ENCODE measurements around the gene C3orf18.

C3orf18 gene

GRCh38 chr3:50567386-50568167 is at the start of gene C3orf18:
C3orf18 (minus strand) TSS chr3:50567747; CDS start chr3:50565699, 2,048 bp downstream.
- H3K27ac ChIP-seq (ENCODE audit: low read depth, low read length): peak within 1 kb of the TSS; percentile 81
- H3K9me3 ChIP-seq (ENCODE audit: control insufficient read depth in 5 of 5, low read length in 5 of 5): no peaks in the 10 kb centered on the region
- no peaks in the 10 kb centered on the region for H3K27me3 ChIP-seq (ENCODE audit: control insufficient read depth in 5 of 5, insufficient read depth in 4 of 5, low read length in 5 of 5)
- H3K9ac ChIP-seq (ENCODE audit: low read length in 5 of 5): peak within 1 kb of the TSS in 4 of 5 donors; percentile 70 to 84 (median 80)
- H3K36me3 ChIP-seq (ENCODE audit: control insufficient read depth in 5 of 5, insufficient read depth in 5 of 5, low read length in 5 of 5): peaks cover 0 to 11% (median 3%) of the 10 kb centered on the region in 5 donors
- H3K4me1 ChIP-seq (ENCODE audit: control insufficient read depth in 5 of 5, insufficient read depth in 5 of 5, low read length in 5 of 5): peaks cover 6 to 48% (median 43%) of the 10 kb centered on the region in 5 donors
- H3K4me3 ChIP-seq (ENCODE audit: low read depth in 1 of 5, low read length in 5 of 5): peak within 1 kb of the TSS; percentile 63 to 95 (median 81)

GRCh38 chr3:50616770-50617095 is 49.2 kb upstream of the C3orf18 start:
- peak overlapping the region; percentile 73 for H3K27ac ChIP-seq (ENCODE audit: low read depth, low read length)
- H3K4me1 ChIP-seq (ENCODE audit: control insufficient read depth in 5 of 5, insufficient read depth in 5 of 5, low read length in 5 of 5): peaks cover 4 to 72% (median 41%) of the 10 kb centered on the region in 5 donors
- peak overlapping the region; percentile 69 to 94 (median 76) for H3K4me3 ChIP-seq (ENCODE audit: low read depth in 1 of 5, low read length in 5 of 5)
- peak overlapping the region; percentile 31 to 82 (median 64) for H3K9ac ChIP-seq (ENCODE audit: low read length in 5 of 5)
- H3K27me3 ChIP-seq (ENCODE audit: control insufficient read depth in 5 of 5, insufficient read depth in 4 of 5, low read length in 5 of 5): no peaks in the 10 kb centered on the region
- no peaks in the 10 kb centered on the region for H3K9me3 ChIP-seq (ENCODE audit: control insufficient read depth in 5 of 5, low read length in 5 of 5)
- peaks cover 0 to 4% (median 0%) of the 10 kb centered on the region in 5 donors for H3K36me3 ChIP-seq (ENCODE audit: control insufficient read depth in 5 of 5, insufficient read depth in 5 of 5, low read length in 5 of 5)

- Histone ChIP-seq H3K4me3 (ENCODE audit: low read depth in 1 of 5, low read length in 5 of 5) (peak overlapping the region; percentile 69 to 94 (median 76)), H3K4me1 (ENCODE audit: control insufficient read depth in 5 of 5, insufficient read depth in 5 of 5, low read length in 5 of 5) (peaks cover 4 to 75% (median 43%) of the 10 kb centered on the region in 5 donors), H3K27me3 (ENCODE audit: control insufficient read depth in 5 of 5, insufficient read depth in 4 of 5, low read length in 5 of 5) (no peaks in the 10 kb centered on the region), H3K27ac (ENCODE audit: low read depth, low read length) (peak overlapping the region; percentile 73), H3K9ac (ENCODE audit: low read length in 5 of 5) (peak overlapping the region; percentile 31 to 82 (median 64)), H3K36me3 (ENCODE audit: control insufficient read depth in 5 of 5, insufficient read depth in 5 of 5, low read length in 5 of 5) (peaks cover 0 to 4% (median 0%) of the 10 kb centered on the region in 5 donors), H3K9me3 (ENCODE audit: control insufficient read depth in 5 of 5, low read length in 5 of 5) (no peaks in the 10 kb centered on the region)
Measured at GRCh38 chr3:50616003-50616769, 48.6 kb upstream of the C3orf18 start.

- Histone ChIP-seq H3K4me1 (ENCODE audit: control insufficient read depth in 5 of 5, insufficient read depth in 5 of 5, low read length in 5 of 5) (peaks cover 10 to 75% (median 52%) of the 10 kb centered on the region in 5 donors), H3K4me3 (ENCODE audit: low read depth in 1 of 5, low read length in 5 of 5) (no peak overlapping the region), H3K9ac (ENCODE audit: low read length in 5 of 5) (no peak overlapping the region), H3K27me3 (ENCODE audit: control insufficient read depth in 5 of 5, insufficient read depth in 4 of 5, low read length in 5 of 5) (no peaks in the 10 kb centered on the region), H3K27ac (ENCODE audit: low read depth, low read length) (no peak overlapping the region), H3K9me3 (ENCODE audit: control insufficient read depth in 5 of 5, low read length in 5 of 5) (no peaks in the 10 kb centered on the region), H3K36me3 (ENCODE audit: control insufficient read depth in 5 of 5, insufficient read depth in 5 of 5, low read length in 5 of 5) (peaks cover 0 to 4% (median 0%) of the 10 kb centered on the region in 5 donors)
Measured at GRCh38 chr3:50615190-50615589, 47.6 kb upstream of the C3orf18 start.

- no peaks in the 10 kb centered on the region for H3K27me3 ChIP-seq (ENCODE audit: control insufficient read depth in 5 of 5, insufficient read depth in 4 of 5, low read length in 5 of 5)
- peak overlapping the region in 2 of 5 donors; percentile 79 to 93 for H3K9ac ChIP-seq (ENCODE audit: low read length in 5 of 5)
- H3K36me3 ChIP-seq (ENCODE audit: control insufficient read depth in 5 of 5, insufficient read depth in 5 of 5, low read length in 5 of 5): peaks cover 0 to 5% (median 3%) of the 10 kb centered on the region in 5 donors
- H3K4me3 ChIP-seq (ENCODE audit: low read depth in 1 of 5, low read length in 5 of 5): peak overlapping the region in 3 of 5 donors; percentile 49 to 88 (median 54)
- no peaks in the 10 kb centered on the region for H3K9me3 ChIP-seq (ENCODE audit: control insufficient read depth in 5 of 5, low read length in 5 of 5)
- H3K4me1 ChIP-seq (ENCODE audit: control insufficient read depth in 5 of 5, insufficient read depth in 5 of 5, low read length in 5 of 5): peaks cover 12 to 81% (median 66%) of the 10 kb centered on the region in 5 donors
- H3K27ac ChIP-seq (ENCODE audit: low read depth, low read length): no peak overlapping the region
Measured at GRCh38 chr3:50612970-50613846, 45.7 kb upstream of the C3orf18 start.

- Histone ChIP-seq H3K27ac (ENCODE audit: low read depth, low read length) (peak overlapping the region; percentile 80), H3K36me3 (ENCODE audit: control insufficient read depth in 5 of 5, insufficient read depth in 5 of 5, low read length in 5 of 5) (peaks cover 0 to 13% (median 10%) of the 10 kb centered on the region in 5 donors), H3K9me3 (ENCODE audit: control insufficient read depth in 5 of 5, low read length in 5 of 5) (no peaks in the 10 kb centered on the region), H3K4me1 (ENCODE audit: control insufficient read depth in 5 of 5, insufficient read depth in 5 of 5, low read length in 5 of 5) (peaks cover 9 to 81% (median 66%) of the 10 kb centered on the region in 5 donors), H3K4me3 (ENCODE audit: low read depth in 1 of 5, low read length in 5 of 5) (peak overlapping the region; percentile 49 to 88 (median 76)), H3K9ac (ENCODE audit: low read length in 5 of 5) (peak overlapping the region in 4 of 5 donors; percentile 71 to 93 (median 76)), H3K27me3 (ENCODE audit: control insufficient read depth in 5 of 5, insufficient read depth in 4 of 5, low read length in 5 of 5) (no peaks in the 10 kb centered on the region)
Measured at GRCh38 chr3:50612234-50612882, 44.8 kb upstream of the C3orf18 start.

- H3K36me3 ChIP-seq (ENCODE audit: control insufficient read depth in 5 of 5, insufficient read depth in 5 of 5, low read length in 5 of 5): peaks cover 0 to 20% (median 17%) of the 10 kb centered on the region in 5 donors
- no peaks in the 10 kb centered on the region for H3K27me3 ChIP-seq (ENCODE audit: control insufficient read depth in 5 of 5, insufficient read depth in 4 of 5, low read length in 5 of 5)
- peak within 1 kb of the TSS; percentile 76 to 88 (median 79) for H3K4me3 ChIP-seq (ENCODE audit: low read depth in 1 of 5, low read length in 5 of 5)
- no peaks in the 10 kb centered on the region for H3K9me3 ChIP-seq (ENCODE audit: control insufficient read depth in 5 of 5, low read length in 5 of 5)
- H3K27ac ChIP-seq (ENCODE audit: low read depth, low read length): peak within 1 kb of the TSS; percentile 80
- H3K9ac ChIP-seq (ENCODE audit: low read length in 5 of 5): peak within 1 kb of the TSS; percentile 82 to 93 (median 86)
- H3K4me1 ChIP-seq (ENCODE audit: control insufficient read depth in 5 of 5, insufficient read depth in 5 of 5, low read length in 5 of 5): peaks cover 10 to 83% (median 73%) of the 10 kb centered on the region in 5 donors
Measured at GRCh38 chr3:50611464-50612233, 44.1 kb upstream of the C3orf18 start, which contains the start of gene CISH. CISH (minus strand) TSS chr3:50611774; CDS start chr3:50611650, 124 bp downstream.

- H3K9ac ChIP-seq (ENCODE audit: low read length in 5 of 5): peak overlapping the region; percentile 82 to 93 (median 86)
- H3K9me3 ChIP-seq (ENCODE audit: control insufficient read depth in 5 of 5, low read length in 5 of 5): no peaks in the 10 kb centered on the region
- peak overlapping the region; percentile 76 to 88 (median 79) for H3K4me3 ChIP-seq (ENCODE audit: low read depth in 1 of 5, low read length in 5 of 5)
- peak overlapping the region; percentile 80 for H3K27ac ChIP-seq (ENCODE audit: low read depth, low read length)
- H3K27me3 ChIP-seq (ENCODE audit: control insufficient read depth in 5 of 5, insufficient read depth in 4 of 5, low read length in 5 of 5): no peaks in the 10 kb centered on the region
- H3K36me3 ChIP-seq (ENCODE audit: control insufficient read depth in 5 of 5, insufficient read depth in 5 of 5, low read length in 5 of 5): peaks cover 0 to 25% (median 22%) of the 10 kb centered on the region in 5 donors
- H3K4me1 ChIP-seq (ENCODE audit: control insufficient read depth in 5 of 5, insufficient read depth in 5 of 5, low read length in 5 of 5): peaks cover 10 to 83% (median 73%) of the 10 kb centered on the region in 5 donors
Measured at GRCh38 chr3:50610992-50611463, 43.5 kb upstream of the C3orf18 start.
